GM12878 (cell line): ENCODE results near the gene CDCA5. TPM values are rescaled to one million over a fixed set of nuclear protein-coding genes. Genes with fewer than 3 reads are reported as not detected.

Experiments
- ATF2 ChIP-seq: IDR thresholded peaks from 2 replicates; pipeline ENCODE4 v1.6.1; 2012; ENCODE audit warnings: low read length, inconsistent platforms
- CHD2 ChIP-seq: IDR thresholded peaks from 2 replicates; pipeline ENCODE4 v1.6.1; 2011; ENCODE audit warnings: low read depth, low read length, improper control_type of control experiment, borderline replicate concordance
- CREB1 ChIP-seq: IDR thresholded peaks from 2 replicates; pipeline ENCODE4 v1.6.1; 2012; ENCODE audit warnings: low read depth, mild to moderate bottlenecking, inconsistent platforms
- FOXK2 ChIP-seq: fragments of 450-650 bp; IDR thresholded peaks from 2 replicates; pipeline ENCODE4 v1.6.1; 2017; ENCODE audit warnings: mild to moderate bottlenecking, moderate library complexity
- MEF2A ChIP-seq: IDR thresholded peaks from 2 replicates; pipeline ENCODE4 v1.6.1; 2011; ENCODE audit warnings: low read depth, mild to moderate bottlenecking, low read length, moderate library complexity; ENCODE audit not compliant: insufficient read depth
- NFYB ChIP-seq: IDR thresholded peaks from 2 replicates; pipeline ENCODE4 v1.6.1; 2011; ENCODE audit warnings: low read depth, mild to moderate bottlenecking, low read length, improper control_type of control experiment, moderate library complexity; ENCODE audit not compliant: insufficient read depth
- NR2C2 ChIP-seq: IDR thresholded peaks from 2 replicates; pipeline ENCODE4 v1.6.1; 2011; ENCODE audit warnings: borderline replicate concordance, low read depth; ENCODE audit not compliant: control insufficient read depth, insufficient read length
- NRF1 ChIP-seq: conservative IDR thresholded peaks from 2 replicates; pipeline ENCODE4 v1.6.1; 2011; ENCODE audit warnings: mild to moderate bottlenecking, low read depth, low read length, improper control_type of control experiment
- PAX5 ChIP-seq: IDR thresholded peaks from 2 replicates; pipeline ENCODE4 v1.6.1; 2011; ENCODE audit warnings: low read depth, low read length, borderline replicate concordance
- PML ChIP-seq: IDR thresholded peaks from 2 replicates; pipeline ENCODE4 v1.6.1; 2012; ENCODE audit warnings: low read length, inconsistent platforms
- PRDM15 ChIP-seq: fragments of 450-650 bp; formaldehyde crosslinking; IDR thresholded peaks from 2 replicates; pipeline ENCODE4 v1.4.0; 2020; ENCODE audit warnings: mild to moderate bottlenecking, moderate library complexity
- RCOR1 ChIP-seq: conservative IDR thresholded peaks from 2 replicates; pipeline ENCODE4 v1.6.1; 2012; ENCODE audit warnings: low read depth, low read length, improper control_type of control experiment
- SMAD5 ChIP-seq: IDR thresholded peaks from 2 replicates; pipeline ENCODE4 v1.6.1; 2016; ENCODE audit warnings: antibody characterized with exemption, low read depth
- SMARCA5 ChIP-seq: fragments of 450-650 bp; IDR thresholded peaks from 2 replicates; pipeline ENCODE4 v1.6.1; 2017; ENCODE audit warnings: mild to moderate bottlenecking
- SRF ChIP-seq, 2 experiments: IDR thresholded peaks; 2 replicates each; pipeline ENCODE4 v1.6.1; 2011; ENCODE audit warnings: low read depth in 2 of 2, low read length in 2 of 2, mild to moderate bottlenecking in 1 of 2, moderate library complexity in 1 of 2
- TCF3 ChIP-seq: IDR thresholded peaks from 2 replicates; pipeline ENCODE4 v1.6.1; 2012; ENCODE audit warnings: low read depth, mild to moderate bottlenecking, low read length, borderline replicate concordance; ENCODE audit not compliant: insufficient read depth
- WRNIP1 ChIP-seq: IDR thresholded peaks from 2 replicates; pipeline ENCODE4 v1.6.1; 2011; ENCODE audit warnings: low read depth, low read length, improper control_type of control experiment, borderline replicate concordance
- ZBTB40 ChIP-seq: fragments of 450-650 bp; IDR thresholded peaks from 2 replicates; pipeline ENCODE4 v1.6.1; 2016; ENCODE audit warnings: mild to moderate bottlenecking, moderate library complexity, borderline replicate concordance
- ZNF207 ChIP-seq: fragments of 450-650 bp; IDR thresholded peaks from 2 replicates; pipeline ENCODE4 v1.6.1; 2014; ENCODE audit warnings: antibody characterized with exemption, mild to moderate bottlenecking, borderline replicate concordance
- ZNF24 ChIP-seq: fragments of 450-650 bp; IDR thresholded peaks from 2 replicates; pipeline ENCODE4 v1.6.1; 2017; ENCODE audit warnings: antibody characterized with exemption, mild to moderate bottlenecking
- ZNF384 ChIP-seq: IDR thresholded peaks from 2 replicates; pipeline ENCODE4 v1.6.1; 2012; ENCODE audit warnings: low read depth, mild to moderate bottlenecking, low read length, improper control_type of control experiment, borderline replicate concordance
- polyA plus RNA-seq, 11 experiments: library from polyadenylated mRNA; depleted of rRNA in 4 of 11; unstranded in 6 of 11; stranded (reverse) in 5 of 11; fragments of >200 nt; fragmentation: Nextera tagmentation in 4 of 11; fragmentation: Illumina TruSeq in 1 of 11; extraction: Ambion mirVana in 4 of 11; extraction: Trizol in 1 of 11; gene quantifications; 1 replicate in 1 of 11; 2 replicates in 10 of 11; pipeline versions ENCODE4 v1.2.1 to v1.2.3, GENCODE V29; 2011 to 2016; ENCODE audit warnings: inconsistent platforms in 2 of 11, missing spikeins in 2 of 11, low read depth in 1 of 11
- total RNA-seq, 4 experiments: library from RNA; depleted of rRNA in 3 of 4; stranded (reverse); fragments of >200 nt in 3 of 4; fragmentation: Illumina TruSeq in 1 of 4; extraction: Trizol in 1 of 4; gene quantifications; 2 replicates each; pipeline versions ENCODE4 v1.2.1 to v1.2.3, GENCODE V29; 2013 to 2021

CDCA5 gene
- total and polyA plus RNA-seq, 10 of the 15 experiments (the other 5 are each of a cell fraction or from before 2014, with no cell fraction given), result 21.2 to 107 (median 64.9) TPM

GRCh38 chr11:65121865-65122696, 38.2 kb upstream of the CDCA5 start, which contains the start of the genes FAU and MRPL49 (continued):
- TF ChIP-seq SMAD5, result peak; percentile 92
- peak; percentile 55; the same call in 1 of the 2 replicates for TF ChIP-seq ZNF207
- TF ChIP-seq ZBTB40, result peak; percentile 44; the same call in 1 of the 2 replicates
- TF ChIP-seq ATF2, result no peak
- no peak for TF ChIP-seq ZNF24
- peak; percentile 47; the same call in 1 of the 2 replicates for TF ChIP-seq PAX5
- TF ChIP-seq TCF3, result peak; percentile 17; the same call in 1 of the 2 replicates
- peak; percentile 52; the same call in 1 of the 2 replicates for TF ChIP-seq CHD2
- TF ChIP-seq CREB1, result peak; percentile 99
- TF ChIP-seq PML, result peak; percentile 84
- 0 out of 2 replicates have a peak, but pooled peaks have one; percentile 72 for TF ChIP-seq WRNIP1
- TF ChIP-seq SMARCA5, result 0 out of 2 replicates have a peak, but pooled peaks have one; percentile 13
- no peak for TF ChIP-seq MEF2A
- peak; percentile 91 for TF ChIP-seq NRF1
- no peak for TF ChIP-seq ZNF384
- TF ChIP-seq NR2C2, result no peak
- 0 out of 2 replicates have a peak, but pooled peaks have one; percentile 31 for TF ChIP-seq RCOR1
- no peak for TF ChIP-seq PRDM15 (CRISPR knock-in tag)
- peak; percentile 37 to 77; a peak in 1 of 4 replicates for TF ChIP-seq SRF (IDR thresholded peaks at IDR 0.05; ENCODE audit: low read depth in 2 of 2, low read length in 2 of 2)
- TF ChIP-seq NFYB, result peak; percentile 54; the same call in 1 of the 2 replicates
- TF ChIP-seq FOXK2, result peak; percentile 58
